Endothelial cell of umbilical vein (primary cell): Measurements from ENCODE around the gene LRP2BP. TPM values are rescaled to one million over a fixed set of nuclear protein-coding genes. Genes with fewer than 3 reads are reported as not detected.

Experiments
- BruUV-seq: library from RNA; stranded (reverse); fragments of 400-500 nt; replicated peaks from 2 replicates; lab custom pipeline; 2021; lab: Mats Ljungman, UMichigan
- CTCF ChIA-PET: fragments of 300-600, 350-600 bp; sonication (Branson Sonifier 250); formaldehyde crosslinking; loops from one replicate; lab custom pipeline; 2021; ENCODE audit warnings: antibody characterized with exemption, inconsistent platforms; lab: Charles Lee
- POLR2A ChIA-PET: fragments of 300-600, 350-600 bp; sonication (Branson Sonifier 250); formaldehyde crosslinking; loops from one replicate; lab custom pipeline; 2021; ENCODE audit warnings: antibody characterized with exemption, inconsistent platforms; lab: Charles Lee
- DNase-seq: peaks from one replicate; pipeline ENCODE4 v3.0.0-alpha.2; 2011; ENCODE audit warnings: low read depth, low spot score
- FAIRE-seq: peaks from 2 replicates; lab custom pipeline; 2011; peaks lifted over from hg19 to GRCh38; lab: Jason Lieb, UNC
- H2AFZ ChIP-seq: 2 replicates; pipeline ENCODE4 v1.6.0; 2012; ENCODE audit warnings: low read depth, low read length, control low read depth, inconsistent platforms
- H3K27ac ChIP-seq: 2 replicates; pipeline ENCODE4 v1.5.1; 2011; ENCODE audit warnings: low read depth, mild to moderate bottlenecking, control low read depth, low read length, moderate library complexity; ENCODE audit not compliant: insufficient read depth
- H3K27me3 ChIP-seq, 2 experiments: 2 replicates each; pipeline versions ENCODE4 v1.6.0 to v1.6.1; 2011; ENCODE audit warnings: low read length in 2 of 2, mixed read lengths in 1 of 2; ENCODE audit not compliant: control insufficient read depth in 2 of 2, insufficient read depth in 2 of 2
- H3K36me3 ChIP-seq, 2 experiments: 2 replicates in 1 of 2; 3 replicates in 1 of 2; pipeline ENCODE4 v1.5.1; 2011; ENCODE audit warnings: low read length in 2 of 2, mild to moderate bottlenecking in 1 of 2, moderate library complexity in 1 of 2; ENCODE audit not compliant: control insufficient read depth in 2 of 2, insufficient read depth in 2 of 2; ENCODE audit errors: extremely low read depth in 1 of 2
- H3K4me1 ChIP-seq: 3 replicates; pipeline ENCODE4 v1.5.1; 2011; ENCODE audit warnings: mild to moderate bottlenecking, low read length; ENCODE audit not compliant: control insufficient read depth, insufficient read depth; ENCODE audit errors: extremely low read depth
- H3K4me2 ChIP-seq: 2 replicates; pipeline ENCODE4 v1.6.1; 2011; ENCODE audit warnings: low read length, control low read depth, mixed read lengths; ENCODE audit not compliant: insufficient read depth
- H3K4me3 ChIP-seq, 3 experiments: fragments of 200-600 bp in 1 of 3; sonication (generic), shearing (Covaris generic) in 1 of 3; replicated peaks in 1 of 3; 2 replicates each; pipeline ENCODE4 v1.5.1; 2011 to 2016; ENCODE audit warnings: control low read depth in 3 of 3, low read length in 3 of 3, mild to moderate bottlenecking in 2 of 3, inconsistent platforms in 1 of 3, low read depth in 1 of 3, moderate library complexity in 1 of 3; ENCODE audit not compliant: insufficient read depth in 1 of 3
- H3K79me2 ChIP-seq: 2 replicates; pipeline ENCODE4 v1.6.0; 2012; ENCODE audit warnings: low read length, inconsistent platforms; ENCODE audit not compliant: control insufficient read depth, insufficient read depth
- H3K9ac ChIP-seq: replicated peaks from 2 replicates; pipeline ENCODE3; 2011; ENCODE audit warnings: low read length, control low read depth; ENCODE audit not compliant: insufficient read depth; ENCODE audit errors: extremely low read depth
- H3K9me1 ChIP-seq: replicated peaks from 3 replicates; pipeline ENCODE4 v1.6.0; 2011; ENCODE audit warnings: mild to moderate bottlenecking, low read length; ENCODE audit not compliant: control insufficient read depth, insufficient read depth; ENCODE audit errors: extremely low read depth
- H3K9me3 ChIP-seq: replicated peaks from 2 replicates; pipeline ENCODE4 v1.5.1; 2012; ENCODE audit warnings: low read length, inconsistent platforms; ENCODE audit not compliant: control insufficient read depth, insufficient read depth
- H4K20me1 ChIP-seq: replicated peaks from 2 replicates; pipeline ENCODE3; 2011; ENCODE audit warnings: mild to moderate bottlenecking, low read length; ENCODE audit not compliant: control insufficient read depth, insufficient read depth; ENCODE audit errors: extremely low read depth
- EZH2 ChIP-seq: IDR thresholded peaks from 2 replicates; pipeline ENCODE4 v1.6.1; 2012; ENCODE audit warnings: borderline replicate concordance, low read depth, mild to moderate bottlenecking, moderate library complexity, low read length, inconsistent platforms; ENCODE audit not compliant: severe bottlenecking
- FOS ChIP-seq: IDR thresholded peaks from 2 replicates; pipeline ENCODE4 v1.6.1; 2011; ENCODE audit warnings: mild to moderate bottlenecking, low read length, moderate library complexity, borderline replicate concordance; ENCODE audit not compliant: insufficient read depth
- GATA2 ChIP-seq: IDR thresholded peaks from 2 replicates; pipeline ENCODE4 v1.7.0; 2011; ENCODE audit warnings: low read depth, mild to moderate bottlenecking, moderate library complexity, mixed read lengths, low read length; ENCODE audit not compliant: insufficient read length, insufficient read depth
- JUN ChIP-seq: IDR thresholded peaks from 2 replicates; pipeline ENCODE4 v1.6.1; 2011; ENCODE audit warnings: borderline replicate concordance, low read depth; ENCODE audit not compliant: insufficient read length, insufficient read depth
- MYC ChIP-seq: IDR thresholded peaks from one replicate; pipeline ENCODE4 v1.6.1; 2011; ENCODE audit warnings: mild to moderate bottlenecking, low read depth, low read length
- POLR2A ChIP-seq: IDR thresholded peaks from 2 replicates; pipeline ENCODE4 v1.6.1; 2012; ENCODE audit warnings: low read depth, mild to moderate bottlenecking, control low read depth, low read length
- POLR2AphosphoS5 ChIP-seq: IDR thresholded peaks from 2 replicates; pipeline ENCODE4 v1.6.1; 2012; ENCODE audit warnings: low read depth, mild to moderate bottlenecking, control low read depth, low read length, moderate library complexity; ENCODE audit not compliant: insufficient read depth
- dilution Hi-C: fragments of 300-500 bp; cut with MboI; formaldehyde crosslinking; loops from one replicate; pipeline ENCODE4 v1.15.0; 2019; ENCODE audit warnings: low sequenced_read_pairs; ENCODE audit not compliant: extremely low pct_ligation_motif_present
- intact Hi-C: fragments of 100-400 bp; cut with micrococcal nuclease; formaldehyde crosslinking; loops from one replicate; pipeline ENCODE4 v1.10.0; 2022
- polyA plus RNA-seq, 4 experiments: library from polyadenylated mRNA; depleted of rRNA in 3 of 4; stranded (reverse) in 3 of 4; unstranded in 1 of 4; fragments of >200 nt; gene quantifications; 2 replicates each; pipeline versions ENCODE4 v1.2.1 to v1.2.3, GENCODE V29; 2011 to 2012; ENCODE audit warnings: missing spikeins in 1 of 4
- total RNA-seq: library from RNA; stranded (reverse); gene quantifications from 2 replicates; pipeline ENCODE4 v1.2.3, GENCODE V29; 2021
- TF ChIP-seq, protein P1 (sequence below), 2 donors: IDR thresholded peaks; 1 replicate in 1 of 2; 2 replicates in 1 of 2; pipeline ENCODE4 v1.5.1; 2011; ENCODE audit warnings: low read length in 2 of 2, mild to moderate bottlenecking in 2 of 2, moderate library complexity in 2 of 2, control low read depth in 1 of 2, inconsistent platforms in 1 of 2, low read depth in 1 of 2; ENCODE audit not compliant: insufficient read depth in 1 of 2; ENCODE audit errors: extremely low read depth in 1 of 2
- TF ChIP-seq, protein P2 (sequence below): IDR thresholded peaks from 2 replicates; pipeline ENCODE4 v1.6.1; 2011; ENCODE audit not compliant: insufficient read depth, insufficient read length

Gene LRP2BP
- total and polyA plus RNA-seq, 2 donors (not counting 3 experiments of a cell fraction or from before 2014, with no cell fraction given): 0.18 to 0.53 TPM

GRCh38 chr4:185405296-185405999 lies 9.7 kb upstream of the LRP2BP start:
- TF ChIP-seq POLR2A: no peak
- TF ChIP-seq FOS: no peak
- no peak for TF ChIP-seq POLR2AphosphoS5
- no peak for TF ChIP-seq EZH2
- no peak for TF ChIP-seq GATA2
- TF ChIP-seq, protein P1, sequence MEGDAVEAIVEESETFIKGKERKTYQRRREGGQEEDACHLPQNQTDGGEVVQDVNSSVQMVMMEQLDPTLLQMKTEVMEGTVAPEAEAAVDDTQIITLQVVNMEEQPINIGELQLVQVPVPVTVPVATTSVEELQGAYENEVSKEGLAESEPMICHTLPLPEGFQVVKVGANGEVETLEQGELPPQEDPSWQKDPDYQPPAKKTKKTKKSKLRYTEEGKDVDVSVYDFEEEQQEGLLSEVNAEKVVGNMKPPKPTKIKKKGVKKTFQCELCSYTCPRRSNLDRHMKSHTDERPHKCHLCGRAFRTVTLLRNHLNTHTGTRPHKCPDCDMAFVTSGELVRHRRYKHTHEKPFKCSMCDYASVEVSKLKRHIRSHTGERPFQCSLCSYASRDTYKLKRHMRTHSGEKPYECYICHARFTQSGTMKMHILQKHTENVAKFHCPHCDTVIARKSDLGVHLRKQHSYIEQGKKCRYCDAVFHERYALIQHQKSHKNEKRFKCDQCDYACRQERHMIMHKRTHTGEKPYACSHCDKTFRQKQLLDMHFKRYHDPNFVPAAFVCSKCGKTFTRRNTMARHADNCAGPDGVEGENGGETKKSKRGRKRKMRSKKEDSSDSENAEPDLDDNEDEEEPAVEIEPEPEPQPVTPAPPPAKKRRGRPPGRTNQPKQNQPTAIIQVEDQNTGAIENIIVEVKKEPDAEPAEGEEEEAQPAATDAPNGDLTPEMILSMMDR (IDR thresholded peaks at IDR 0.05; ENCODE audit: extremely low read depth in 1 of 2, insufficient read depth in 1 of 2, low read depth in 1 of 2, low read length in 2 of 2): no peak
- TF ChIP-seq MYC: no peak
- no peak for TF ChIP-seq JUN
- TF ChIP-seq, protein P2, sequence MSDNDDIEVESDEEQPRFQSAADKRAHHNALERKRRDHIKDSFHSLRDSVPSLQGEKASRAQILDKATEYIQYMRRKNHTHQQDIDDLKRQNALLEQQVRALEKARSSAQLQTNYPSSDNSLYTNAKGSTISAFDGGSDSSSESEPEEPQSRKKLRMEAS: no peak
- Histone ChIP-seq H3K9me1 (no peaks in the 10 kb centered on the region), H4K20me1 (no peaks in the 10 kb centered on the region), H3K27ac (no peak overlapping the region), H3K36me3 (peaks cover 0 to 5% of the 10 kb centered on the region in 2 experiments), H3K4me3 (no peak overlapping the region), H3K4me2 (no peak overlapping the region), H3K9ac (no peak overlapping the region), H3K9me3 (no peaks in the 10 kb centered on the region), H3K27me3 (no peaks in the 10 kb centered on the region), H3K4me1 (no peaks in the 10 kb centered on the region), H3K79me2 (no peaks in the 10 kb centered on the region), H2AFZ (no peak overlapping the region)
- FAIRE-seq (no peak), DNase-seq (no peak)
- ChIA-PET CTCF (interaction anchor here (2.8 kb wide), 1 partner anchor 9 kb away, joined by 9 read pairs; the partner anchor contains the start of genes ANKRD37 and LRP2BP), POLR2A (no interaction called here)
- no TSS peak for BruUV-seq
- dilution Hi-C loops (no loop called here), intact Hi-C loops (no loop called here)
